GM21526 (cell line): Measurements from ENCODE around the gene SLC25A26.

Experiments used
- ATAC-seq: cut with Tn5 transposase; IDR thresholded peaks from one replicate; pipeline ENCODE4 v1.9.1; 2021; ENCODE audit warnings: moderate library complexity; ENCODE audit not compliant: unreplicated experiment, low FRiP score

The SLC25A26 gene

GRCh38 chr3:66392966-66393332 is 172.1 kb downstream of the SLC25A26 start:
- ATAC-seq, result no peak

- ATAC-seq, result peak; percentile 3
These were observed 172.7 kb downstream of the SLC25A26 start for GRCh38 chr3:66393333-66394005.

- peak; percentile 72 for ATAC-seq
These were observed 173.4 kb downstream of the SLC25A26 start for GRCh38 chr3:66394019-66394752.

DNA sequence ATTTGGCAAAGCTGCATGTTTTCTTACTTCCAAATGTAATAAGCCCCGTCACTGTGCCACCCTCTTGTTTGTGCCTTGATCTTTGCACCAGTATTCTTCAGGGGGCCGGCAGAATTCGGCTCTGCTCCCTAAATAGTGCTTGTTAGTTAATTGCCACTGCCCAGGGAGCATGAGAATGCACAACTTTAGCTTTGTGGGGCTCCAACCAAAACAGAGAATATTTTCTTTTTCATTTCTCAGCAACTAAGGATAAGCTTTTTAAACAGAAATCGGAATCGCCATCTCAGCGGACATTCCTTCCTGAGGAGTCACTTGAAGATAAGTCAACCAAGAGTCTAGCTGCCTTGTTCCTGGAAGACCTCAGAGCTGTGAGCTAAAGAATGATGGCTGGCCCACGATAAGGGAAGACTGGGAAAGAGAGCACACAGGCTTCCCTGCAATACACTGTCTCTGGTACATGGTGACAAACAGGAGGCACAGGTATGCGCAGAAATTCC is 174.0 kb downstream of the SLC25A26 start:
- ATAC-seq, result no peak

- no peak for ATAC-seq
These were observed 174.8 kb downstream of the SLC25A26 start for GRCh38 chr3:66395635-66396034.

DNA sequence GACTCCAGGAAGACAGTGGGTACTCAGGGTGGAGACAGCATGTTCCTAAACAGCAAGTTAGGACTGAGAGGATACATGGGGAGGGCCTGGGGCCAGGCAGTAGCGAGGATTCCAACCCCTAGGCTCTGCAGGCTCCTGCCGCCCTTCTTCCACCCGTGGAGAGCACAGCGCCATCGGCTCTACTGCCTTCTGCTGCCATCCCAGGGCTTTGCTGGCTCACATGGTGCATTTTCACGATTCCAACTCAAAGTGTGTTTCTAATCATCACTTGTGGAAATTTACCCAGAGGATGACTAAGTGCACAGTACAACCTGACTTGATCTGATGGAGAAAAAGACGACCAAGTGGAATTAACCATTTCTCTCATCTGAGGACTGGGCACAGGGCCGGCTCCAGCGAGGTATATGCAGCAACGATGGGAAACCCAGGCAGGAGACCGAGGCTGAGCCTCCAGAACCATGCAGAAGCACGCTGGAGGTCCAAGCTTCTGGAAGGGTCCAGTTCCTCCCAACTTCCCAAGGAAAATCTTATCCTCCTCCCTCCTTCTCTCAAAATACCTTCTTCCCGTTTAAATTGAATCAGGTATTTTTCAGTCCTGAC is 175.5 kb downstream of the SLC25A26 start:
- no peak for ATAC-seq

GRCh38 chr3:66396888-66397287 is 176.1 kb downstream of the SLC25A26 start:
- no peak for ATAC-seq

DNA sequence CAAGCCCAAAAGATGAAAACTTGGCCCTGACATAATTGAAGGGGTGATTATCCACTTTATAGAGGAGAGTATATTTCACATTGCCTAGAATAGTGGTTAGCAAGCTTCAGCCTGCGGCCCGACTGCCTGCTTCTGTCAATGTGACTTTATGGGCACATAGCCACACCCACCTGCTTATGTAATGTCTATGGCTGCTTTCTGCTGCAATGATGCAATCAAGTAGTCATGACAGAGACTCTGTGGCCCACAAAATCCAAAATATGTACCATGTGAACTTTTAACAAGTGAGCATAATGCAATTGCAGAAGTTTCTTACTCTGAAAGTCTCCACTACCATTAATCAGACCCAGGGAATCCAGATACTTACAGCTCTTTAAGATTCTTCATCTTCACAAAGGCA is 176.9 kb downstream of the SLC25A26 start:
- no peak for ATAC-seq

DNA sequence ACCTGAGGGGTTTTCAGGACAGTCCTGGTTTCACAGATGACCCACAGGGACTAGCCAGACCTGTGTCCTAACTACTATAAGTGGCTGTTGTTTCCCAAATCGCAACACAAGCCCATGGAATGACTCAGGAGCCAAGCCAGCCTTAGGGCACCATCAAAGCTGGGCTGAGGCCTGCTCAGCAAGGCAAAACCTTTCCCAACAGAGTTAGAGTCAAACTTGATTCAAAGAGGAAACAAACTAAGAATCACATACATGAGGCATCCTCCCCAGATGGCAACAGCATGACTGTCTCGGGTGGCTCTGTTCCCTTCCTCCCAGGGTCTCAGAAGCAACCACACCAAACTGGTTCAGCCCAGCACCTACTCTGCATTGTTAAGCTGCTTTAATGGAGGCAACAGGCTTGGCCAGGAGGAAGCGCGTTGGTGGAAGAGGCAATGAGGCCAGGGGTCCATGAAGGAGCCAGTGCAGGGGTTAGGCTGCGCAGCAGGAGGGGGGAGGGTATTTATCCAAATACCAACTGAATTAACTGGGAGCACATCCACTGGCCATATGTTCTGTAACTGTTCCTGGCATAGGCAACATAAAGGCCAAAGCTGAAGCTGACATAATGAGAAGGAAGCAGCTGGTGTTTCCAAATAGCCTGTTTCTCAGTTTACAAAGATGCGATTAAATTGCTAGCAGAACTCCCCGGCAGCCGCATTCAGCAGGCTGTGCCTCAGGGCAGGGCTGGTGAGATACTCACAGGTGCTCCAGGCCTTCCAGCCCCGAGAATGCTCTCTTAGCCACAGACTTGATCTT is 177.6 kb downstream of the SLC25A26 start:
- ATAC-seq, result no peak

- no peak for ATAC-seq
These were observed 178.9 kb downstream of the SLC25A26 start for GRCh38 chr3:66399529-66400232.

DNA sequence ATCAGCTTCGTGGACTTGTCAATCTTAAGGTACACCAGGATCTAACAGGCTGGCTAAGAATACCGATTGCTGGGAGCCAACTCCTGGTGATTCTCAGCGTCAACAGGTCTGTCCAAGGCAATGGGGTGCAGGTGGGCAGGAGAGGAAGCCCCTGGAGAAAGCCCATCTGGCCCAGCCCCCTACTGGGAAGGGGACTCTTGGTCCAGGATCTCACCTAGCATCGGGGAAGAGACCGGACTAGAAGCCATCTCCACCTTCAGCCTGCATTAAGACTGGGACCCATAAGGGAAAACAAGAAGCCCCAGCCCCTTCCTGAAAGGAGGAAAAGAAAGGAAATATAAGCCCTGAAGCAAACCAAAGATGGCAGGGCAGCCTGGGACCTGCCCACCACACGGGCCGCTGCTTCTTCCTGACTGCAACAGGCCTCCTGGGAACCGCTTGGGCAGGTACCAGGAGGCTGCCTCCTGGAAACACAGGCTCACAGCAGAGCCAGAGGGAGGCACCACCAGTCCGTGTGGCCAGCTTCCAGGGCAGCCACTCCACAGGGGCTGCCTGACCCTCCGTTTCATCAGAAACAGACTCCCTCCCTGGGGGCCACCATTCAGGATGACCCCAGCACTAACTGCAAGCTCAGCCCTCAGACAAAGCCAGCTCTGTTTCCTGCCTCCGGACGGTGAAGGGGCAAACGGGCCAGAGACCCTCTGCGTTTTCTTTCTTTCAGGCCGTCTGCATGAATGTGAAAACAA is 179.8 kb downstream of the SLC25A26 start:
- no peak for ATAC-seq

DNA sequence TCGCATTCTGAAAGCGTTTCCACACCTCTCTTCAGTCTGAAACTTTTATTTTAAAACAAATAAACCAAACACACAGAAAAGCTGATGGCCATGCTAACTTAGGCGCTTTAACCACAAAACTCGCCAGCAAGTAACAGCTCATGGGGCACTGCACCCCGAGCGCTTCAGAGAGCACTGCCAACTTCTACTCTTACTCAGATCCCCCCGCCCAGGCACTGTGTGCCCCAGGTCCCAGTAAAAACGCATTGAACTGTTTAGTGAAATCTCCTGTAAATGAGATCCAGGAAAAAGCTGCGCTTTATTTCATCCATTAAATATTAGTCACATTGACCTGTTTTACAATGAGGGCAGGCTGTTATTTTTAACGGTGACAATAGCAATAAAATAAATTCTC is 180.4 kb downstream of the SLC25A26 start:
- no peak for ATAC-seq

DNA sequence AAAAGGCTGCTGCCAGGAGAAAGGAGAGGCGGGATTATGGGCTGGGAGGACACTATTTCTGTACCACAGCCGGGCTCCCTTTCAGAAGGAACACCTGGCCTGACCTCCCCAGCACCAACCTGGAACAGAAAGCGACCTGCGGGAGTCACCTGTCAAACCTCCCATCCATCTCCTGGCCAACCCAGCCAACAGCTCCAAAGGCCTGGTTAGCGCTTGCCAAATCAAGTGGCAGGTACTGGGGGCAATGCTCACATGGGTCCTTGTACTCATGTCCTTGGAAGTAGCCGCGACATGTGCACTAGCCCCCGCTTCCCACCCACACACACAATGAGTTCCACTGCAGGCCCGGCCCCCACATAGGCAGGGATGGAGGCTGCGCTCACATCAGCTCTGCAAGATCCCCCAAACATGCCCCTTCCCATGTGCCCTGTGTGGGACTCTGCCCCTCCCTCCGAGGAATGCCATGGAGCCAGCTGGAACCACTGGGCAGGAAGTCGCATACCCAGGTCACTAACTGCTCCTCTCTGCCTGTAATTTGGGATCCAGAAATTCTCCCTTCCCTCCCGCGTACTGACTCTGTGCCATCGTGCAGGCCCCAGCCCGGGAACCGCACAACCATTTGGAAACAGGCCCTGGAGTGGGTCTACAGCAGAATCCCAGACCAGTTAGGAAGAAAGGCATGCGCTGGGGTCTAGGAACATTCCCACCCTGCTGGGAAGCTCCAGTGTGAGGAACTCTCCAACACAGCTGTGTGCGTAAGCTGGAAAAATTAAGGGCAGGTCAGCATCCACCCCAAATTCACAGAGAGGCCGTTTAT is 181.1 kb downstream of the SLC25A26 start:
- ATAC-seq, result no peak

DNA sequence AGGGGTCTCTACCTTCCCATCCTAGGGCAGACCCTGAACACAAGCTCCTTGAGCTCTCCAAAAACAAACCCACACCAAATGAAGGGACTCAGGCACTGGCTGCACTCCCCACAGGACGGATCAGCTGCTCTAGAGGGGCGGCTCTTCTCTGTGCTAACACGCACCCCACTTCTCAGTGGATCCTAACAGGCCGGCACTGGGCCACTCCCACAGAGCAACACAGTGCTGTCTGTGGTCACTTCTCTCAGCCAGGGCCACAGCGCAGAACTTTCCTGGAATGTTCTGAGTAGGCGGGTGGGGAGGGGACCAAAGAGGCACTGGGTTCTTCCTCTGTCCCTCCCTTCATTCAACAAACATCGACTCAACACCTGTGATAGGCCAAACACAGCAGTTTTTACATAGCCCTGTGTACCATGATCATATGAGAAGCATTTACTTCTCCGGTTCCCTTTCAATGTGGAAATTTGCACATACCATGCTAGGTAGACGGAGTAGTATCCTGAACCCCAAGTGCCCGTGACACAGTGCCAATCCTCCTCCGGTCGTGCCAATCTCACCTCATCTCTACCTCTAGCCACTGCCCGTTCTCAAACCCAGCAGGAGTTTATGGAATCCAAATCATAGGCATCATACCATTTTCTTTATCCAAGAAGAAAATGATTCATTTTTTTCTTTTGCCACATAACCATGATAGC is 181.9 kb downstream of the SLC25A26 start:
- ATAC-seq, result no peak

- ATAC-seq, result no peak
These were observed 182.7 kb downstream of the SLC25A26 start for GRCh38 chr3:66403323-66403990.

DNA sequence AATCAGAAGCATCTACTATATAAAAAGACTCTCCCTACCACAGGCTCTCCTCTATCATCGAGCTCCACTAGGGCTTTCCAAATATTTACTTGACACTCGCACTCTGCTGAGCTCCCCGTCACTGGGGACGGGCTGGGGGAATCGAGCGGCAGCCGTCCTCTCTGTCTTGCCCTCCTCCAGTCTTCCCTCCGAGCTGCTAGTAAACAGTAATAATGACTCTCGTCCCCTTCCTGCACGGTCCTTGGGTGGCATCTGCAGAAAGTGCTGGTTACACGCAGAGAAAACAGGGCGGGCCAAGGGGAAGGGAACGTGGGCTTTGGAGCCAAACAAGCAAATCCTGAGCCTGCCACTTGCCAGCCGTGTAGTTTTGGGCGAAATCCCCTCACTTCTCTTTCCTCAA is 183.4 kb downstream of the SLC25A26 start:
- no peak for ATAC-seq

- no peak for ATAC-seq
These were observed 184.3 kb downstream of the SLC25A26 start for GRCh38 chr3:66404903-66405700.
